Stomach (tissue), 9 donors: ENCODE measurements around the gene EPB41L3. TPM values are rescaled to one million over a fixed set of nuclear protein-coding genes. Genes with fewer than 3 reads are reported as not detected.

Source experiments
- DNase-seq, 2 donors: peaks; one replicate each; pipeline versions ENCODE4 v3.0.0 to v3.0.0-alpha.2; 2013 to 2019
- H3K27ac ChIP-seq, 5 donors: fragments of 200-600 bp in 4 of 5; sonication (generic) in 4 of 5; one replicate each; pipeline ENCODE4 v1.5.1; 2013 to 2019; ENCODE audit warnings: mild to moderate bottlenecking in 1 of 5, moderate library complexity in 1 of 5
- H3K27me3 ChIP-seq, 3 donors: fragments of 200-600 bp; sonication (generic); one replicate each; pipeline ENCODE4 v1.5.1; 2017 to 2019; ENCODE audit warnings: mixed run types in 1 of 3
- H3K36me3 ChIP-seq, 4 donors: fragments of 200-600 bp; sonication (generic); 1 replicate in 3 of 4; 2 replicates in 1 of 4; pipeline ENCODE4 v1.5.1; 2016 to 2019
- H3K4me1 ChIP-seq, 4 donors: fragments of 200-600 bp; sonication (generic); one replicate each; pipeline ENCODE4 v1.5.1; 2016 to 2019
- H3K4me3 ChIP-seq, 4 donors: fragments of 200-600 bp; sonication (generic) in 3 of 4; one replicate each; pipeline ENCODE4 v1.5.1; 2016 to 2019; ENCODE audit warnings: mild to moderate bottlenecking in 1 of 4
- H3K9me3 ChIP-seq, 4 donors: fragments of 200-600 bp; sonication (generic); one replicate each; pipeline ENCODE4 v1.5.1; 2016 to 2019
- EP300 ChIP-seq: sonication (generic); formaldehyde crosslinking; IDR thresholded peaks from one replicate; pipeline ENCODE4 v1.6.1; 2017; ENCODE audit warnings: antibody characterized with exemption
- POLR2A ChIP-seq, 4 donors: fragments of 450-650 bp; IDR thresholded peaks; one replicate each; pipeline ENCODE4 v1.6.1; 2016; ENCODE audit warnings: antibody characterized with exemption in 4 of 4, control low read depth in 2 of 4, mild to moderate bottlenecking in 1 of 4, moderate library complexity in 1 of 4
- POLR2AphosphoS5 ChIP-seq, 3 donors: sonication (generic); formaldehyde crosslinking; IDR thresholded peaks; one replicate each; pipeline ENCODE4 v1.6.1; 2016; ENCODE audit warnings: antibody characterized with exemption in 3 of 3
- WGBS, 5 donors: extraction: QIAGEN DNeasy Blood & Tissue Kit in 3 of 5; methylation state at CpG; one replicate each; pipeline versions ENCODE4 v1.1.5 to v1.1.7; 2013 to 2018; 5-methylcytosine and 5-hydroxymethylcytosine counted together
- intact Hi-C: fragments of 100-400 bp; cut with DNase I; formaldehyde crosslinking; loops from one replicate; pipeline ENCODE4 v1.15.1; 2023; ENCODE audit warnings: low total_unique reads
- polyA plus RNA-seq, 3 donors: library from polyadenylated mRNA; stranded (reverse); fragments of 200-250 nt; gene quantifications; one replicate each; pipeline ENCODE4 v1.2.3, GENCODE V29; 2013
- total RNA-seq, 5 donors: library from RNA; depleted of rRNA; stranded (reverse); fragments of >200 nt; gene quantifications; one replicate each; pipeline versions ENCODE4 v1.1.0 to v1.2.3, GENCODE V29; 2014 to 2016
- TF ChIP-seq, protein P1 (sequence below), 7 experiments: fragments of 450-650 bp in 4 of 7; fragments of 200-600 bp in 3 of 7; sonication (generic) in 3 of 7; IDR thresholded peaks; one replicate each; pipeline ENCODE4 v1.5.1; 2016 to 2019; ENCODE audit warnings: antibody characterized with exemption in 7 of 7, control low read depth in 2 of 7, mild to moderate bottlenecking in 1 of 7
- donor health status: healthy with polysubstance abuse.
- donor health status: Bipolar disorder and iron deficiency.
- donor health status: healthy.

Gene EPB41L3
- total and polyA plus RNA-seq, 8 donors, result 3.5 to 120 (median 11.9) TPM

DNA sequence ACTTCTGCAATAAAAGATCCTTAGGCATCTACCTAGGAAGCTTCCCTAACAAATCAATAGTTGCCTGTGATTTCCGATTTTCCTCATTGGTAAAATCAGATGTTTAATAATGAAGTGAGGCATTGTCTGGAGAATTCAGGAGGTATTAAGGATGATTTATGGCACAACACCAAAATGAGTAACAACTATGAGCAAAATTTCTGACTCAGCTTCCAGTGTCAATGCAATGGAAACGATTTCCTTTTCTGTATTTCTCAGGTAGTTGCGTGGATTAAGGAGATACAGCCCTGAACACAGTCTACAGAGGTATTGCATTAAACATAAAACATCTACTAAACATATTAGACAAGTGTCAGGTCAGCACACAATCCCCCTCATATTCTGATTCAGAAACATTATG, 99.5 kb downstream of the EPB41L3 start:
- 41 to 68% (median 54%) methylated on average over 3 of the region's 3 CpGs for WGBS, 5 donors
- DNase-seq, result no peak
- H3K27me3 ChIP-seq, result no peaks in the 10 kb centered on the region
- intact Hi-C loops, result no loop called here
- H3K9me3 ChIP-seq, result no peaks in the 10 kb centered on the region
- H3K36me3 ChIP-seq, result no peaks in the 10 kb centered on the region
- H3K27ac ChIP-seq, result no peak overlapping the region
- no peak overlapping the region for H3K4me3 ChIP-seq
- TF ChIP-seq EP300 (no peak), POLR2AphosphoS5 (IDR thresholded peaks at IDR 0.05) (no peak), POLR2A (IDR thresholded peaks at IDR 0.05) (no peak)
- TF ChIP-seq, protein P1, sequence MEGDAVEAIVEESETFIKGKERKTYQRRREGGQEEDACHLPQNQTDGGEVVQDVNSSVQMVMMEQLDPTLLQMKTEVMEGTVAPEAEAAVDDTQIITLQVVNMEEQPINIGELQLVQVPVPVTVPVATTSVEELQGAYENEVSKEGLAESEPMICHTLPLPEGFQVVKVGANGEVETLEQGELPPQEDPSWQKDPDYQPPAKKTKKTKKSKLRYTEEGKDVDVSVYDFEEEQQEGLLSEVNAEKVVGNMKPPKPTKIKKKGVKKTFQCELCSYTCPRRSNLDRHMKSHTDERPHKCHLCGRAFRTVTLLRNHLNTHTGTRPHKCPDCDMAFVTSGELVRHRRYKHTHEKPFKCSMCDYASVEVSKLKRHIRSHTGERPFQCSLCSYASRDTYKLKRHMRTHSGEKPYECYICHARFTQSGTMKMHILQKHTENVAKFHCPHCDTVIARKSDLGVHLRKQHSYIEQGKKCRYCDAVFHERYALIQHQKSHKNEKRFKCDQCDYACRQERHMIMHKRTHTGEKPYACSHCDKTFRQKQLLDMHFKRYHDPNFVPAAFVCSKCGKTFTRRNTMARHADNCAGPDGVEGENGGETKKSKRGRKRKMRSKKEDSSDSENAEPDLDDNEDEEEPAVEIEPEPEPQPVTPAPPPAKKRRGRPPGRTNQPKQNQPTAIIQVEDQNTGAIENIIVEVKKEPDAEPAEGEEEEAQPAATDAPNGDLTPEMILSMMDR (IDR thresholded peaks at IDR 0.05), result no peak
- no peaks in the 10 kb centered on the region for H3K4me1 ChIP-seq

DNA sequence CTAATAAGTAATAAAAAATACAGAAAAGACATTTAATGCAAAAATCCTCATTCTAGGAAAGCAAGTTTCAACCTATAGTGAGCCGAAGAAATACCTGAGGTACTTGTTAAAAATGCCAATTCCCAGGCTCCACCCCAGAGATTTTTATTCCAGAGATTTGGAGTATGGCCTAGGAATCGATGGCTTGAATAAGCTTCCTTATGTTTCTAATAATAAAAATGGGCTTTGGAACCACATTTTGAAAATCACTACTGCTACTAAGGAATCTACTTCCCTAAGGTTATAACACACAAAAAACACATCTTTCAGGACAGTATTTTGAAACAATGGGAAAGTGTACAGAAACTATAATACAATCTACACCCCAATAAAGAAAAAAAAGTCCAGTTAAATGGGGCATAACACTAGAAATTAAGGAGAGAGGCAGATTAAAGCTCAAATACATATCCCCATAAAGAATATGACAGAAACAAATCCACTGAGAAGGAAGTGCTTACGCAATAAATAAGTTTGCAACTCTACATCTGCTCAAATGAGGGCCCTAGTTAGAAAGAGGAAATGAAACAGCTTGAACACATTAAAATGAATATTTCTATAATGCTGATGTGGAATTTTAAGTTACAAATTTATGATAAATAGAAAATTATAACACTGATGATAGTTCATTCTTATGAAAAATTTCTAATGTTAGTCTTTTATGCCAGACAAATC, 103.7 kb downstream of the EPB41L3 start:
- 76 to 93% (median 81%) methylated on average over 3 of the region's 3 CpGs for WGBS, 5 donors
- intact Hi-C loops, result no loop called here
- Histone ChIP-seq H3K27me3 (no peaks in the 10 kb centered on the region), H3K36me3 (no peaks in the 10 kb centered on the region), H3K9me3 (no peaks in the 10 kb centered on the region), H3K4me1 (no peaks in the 10 kb centered on the region), H3K4me3 (no peak overlapping the region), H3K27ac (no peak overlapping the region)
- no peak for TF ChIP-seq POLR2AphosphoS5 (IDR thresholded peaks at IDR 0.05)
- TF ChIP-seq EP300, result no peak
- TF ChIP-seq POLR2A (IDR thresholded peaks at IDR 0.05), result no peak
- TF ChIP-seq, protein P1 (IDR thresholded peaks at IDR 0.05), result no peak
- DNase-seq, result no peak

DNA sequence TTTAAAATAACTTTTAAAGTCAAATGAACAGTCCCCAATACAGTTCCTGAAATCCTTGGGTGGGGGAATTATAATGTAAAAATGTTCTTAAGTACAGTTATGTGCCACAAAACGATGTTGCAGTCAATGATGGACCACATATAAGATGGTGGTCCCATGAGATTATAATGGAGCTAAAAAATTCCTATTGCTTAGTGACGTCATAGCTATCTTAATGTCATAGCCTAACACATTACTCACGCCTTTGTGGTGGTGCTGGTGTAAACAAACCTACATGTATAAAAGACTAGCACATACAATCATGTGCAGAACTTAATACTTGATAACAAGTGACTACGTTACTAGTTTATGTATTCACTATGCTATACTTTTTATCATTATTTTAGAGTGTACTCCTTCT, 109.4 kb downstream of the EPB41L3 start:
- intact Hi-C loops, result no loop called here
- TF ChIP-seq EP300 (no peak), POLR2AphosphoS5 (IDR thresholded peaks at IDR 0.05) (no peak), POLR2A (IDR thresholded peaks at IDR 0.05) (no peak)
- TF ChIP-seq, protein P1 (IDR thresholded peaks at IDR 0.05), result no peak
- WGBS, 5 donors, result 65 to 73% (median 67%) methylated on average over 4 of the region's 4 CpGs
- Histone ChIP-seq H3K4me1 (no peaks in the 10 kb centered on the region), H3K27me3 (no peaks in the 10 kb centered on the region), H3K27ac (no peak overlapping the region), H3K9me3 (no peaks in the 10 kb centered on the region), H3K4me3 (no peak overlapping the region), H3K36me3 (no peaks in the 10 kb centered on the region)
- no peak for DNase-seq

DNA sequence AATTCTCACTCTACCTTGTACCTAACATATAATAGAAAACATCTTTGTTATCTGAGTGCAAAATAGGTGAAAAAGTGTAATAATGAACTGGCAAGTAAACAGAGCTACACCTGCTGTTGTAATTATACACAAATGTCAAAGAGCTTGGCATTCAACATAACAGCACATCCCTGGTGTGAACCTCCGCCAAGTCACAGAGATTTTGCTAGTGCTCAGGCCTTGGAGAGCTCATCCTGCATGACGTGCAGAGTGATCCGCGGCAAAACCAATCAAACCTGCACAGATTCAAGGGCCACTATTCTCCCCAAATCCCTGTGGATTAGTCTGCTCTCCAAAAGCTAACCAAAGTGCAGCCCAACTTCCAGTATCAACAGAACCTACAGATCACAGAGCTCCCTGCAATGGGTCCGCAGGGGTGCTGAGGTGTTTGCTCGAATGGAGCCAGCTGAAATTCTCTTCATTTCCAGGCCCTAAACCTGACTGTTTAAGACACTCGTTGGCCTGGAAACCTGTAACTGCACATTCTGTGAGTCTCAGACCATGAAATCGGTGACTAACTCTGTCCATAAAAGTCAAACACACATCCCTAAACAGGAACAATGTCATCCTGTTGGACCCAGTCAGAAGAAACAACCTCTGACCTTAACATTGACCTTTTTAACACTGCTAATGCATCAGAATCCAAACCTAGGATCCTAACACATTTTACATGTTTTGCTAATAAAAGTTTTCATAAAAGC, 111.8 kb downstream of the EPB41L3 start:
- Histone ChIP-seq H3K27me3 (no peaks in the 10 kb centered on the region), H3K4me3 (no peak overlapping the region), H3K27ac (no peak overlapping the region), H3K9me3 (no peaks in the 10 kb centered on the region), H3K4me1 (no peaks in the 10 kb centered on the region), H3K36me3 (no peaks in the 10 kb centered on the region)
- TF ChIP-seq POLR2AphosphoS5 (IDR thresholded peaks at IDR 0.05), result no peak
- no peak for TF ChIP-seq POLR2A (IDR thresholded peaks at IDR 0.05)
- TF ChIP-seq EP300, result no peak
- TF ChIP-seq, protein P1 (IDR thresholded peaks at IDR 0.05), result no peak
- DNase-seq, result no peak
- intact Hi-C loops, result no loop called here
- WGBS, 5 donors, result 73 to 82% (median 78%) methylated on average over 8 of the region's 8 CpGs
